NT2/D1 (cell line): ENCODE data around the gene PPP1R14D.

Source experiments
- SUZ12 ChIP-seq: IDR thresholded peaks from 2 replicates; pipeline ENCODE4 v1.6.1; 2011; ENCODE audit not compliant: insufficient read length, insufficient read depth; ENCODE audit errors: extremely low read depth
- YY1 ChIP-seq: IDR thresholded peaks from 2 replicates; pipeline ENCODE4 v1.6.1; 2011; ENCODE audit not compliant: insufficient read length, insufficient read depth

GRCh38 chr15:40843261-40843884 is 14.9 kb upstream of the PPP1R14D start:
- TF ChIP-seq YY1: no peak
- no peak for TF ChIP-seq SUZ12
